Stomach (tissue), 9 donors: ENCODE measurements around the gene C10orf90. TPM values are rescaled to one million over a fixed set of nuclear protein-coding genes. Genes with fewer than 3 reads are reported as not detected.

ENCODE experiments used
- DNase-seq, 2 donors: peaks; one replicate each; pipeline versions ENCODE4 v3.0.0 to v3.0.0-alpha.2; 2013 to 2019
- H3K27ac ChIP-seq, 5 donors: fragments of 200-600 bp in 4 of 5; sonication (generic) in 4 of 5; one replicate each; pipeline ENCODE4 v1.5.1; 2013 to 2019; ENCODE audit warnings: mild to moderate bottlenecking in 1 of 5, moderate library complexity in 1 of 5
- H3K27me3 ChIP-seq, 3 donors: fragments of 200-600 bp; sonication (generic); one replicate each; pipeline ENCODE4 v1.5.1; 2017 to 2019; ENCODE audit warnings: mixed run types in 1 of 3
- H3K36me3 ChIP-seq, 4 donors: fragments of 200-600 bp; sonication (generic); 1 replicate in 3 of 4; 2 replicates in 1 of 4; pipeline ENCODE4 v1.5.1; 2016 to 2019
- H3K4me1 ChIP-seq, 4 donors: fragments of 200-600 bp; sonication (generic); one replicate each; pipeline ENCODE4 v1.5.1; 2016 to 2019
- H3K4me3 ChIP-seq, 4 donors: fragments of 200-600 bp; sonication (generic) in 3 of 4; one replicate each; pipeline ENCODE4 v1.5.1; 2016 to 2019; ENCODE audit warnings: mild to moderate bottlenecking in 1 of 4
- H3K9me3 ChIP-seq, 4 donors: fragments of 200-600 bp; sonication (generic); one replicate each; pipeline ENCODE4 v1.5.1; 2016 to 2019
- EP300 ChIP-seq: sonication (generic); formaldehyde crosslinking; IDR thresholded peaks from one replicate; pipeline ENCODE4 v1.6.1; 2017; ENCODE audit warnings: antibody characterized with exemption
- POLR2A ChIP-seq, 4 donors: fragments of 450-650 bp; IDR thresholded peaks; one replicate each; pipeline ENCODE4 v1.6.1; 2016; ENCODE audit warnings: antibody characterized with exemption in 4 of 4, control low read depth in 2 of 4, mild to moderate bottlenecking in 1 of 4, moderate library complexity in 1 of 4
- POLR2AphosphoS5 ChIP-seq, 3 donors: sonication (generic); formaldehyde crosslinking; IDR thresholded peaks; one replicate each; pipeline ENCODE4 v1.6.1; 2016; ENCODE audit warnings: antibody characterized with exemption in 3 of 3
- WGBS, 5 donors: extraction: QIAGEN DNeasy Blood & Tissue Kit in 3 of 5; methylation state at CpG; one replicate each; pipeline versions ENCODE4 v1.1.5 to v1.1.7; 2013 to 2018; 5-methylcytosine and 5-hydroxymethylcytosine counted together
- intact Hi-C: fragments of 100-400 bp; cut with DNase I; formaldehyde crosslinking; loops from one replicate; pipeline ENCODE4 v1.15.1; 2023; ENCODE audit warnings: low total_unique reads
- polyA plus RNA-seq, 3 donors: library from polyadenylated mRNA; stranded (reverse); fragments of 200-250 nt; gene quantifications; one replicate each; pipeline ENCODE4 v1.2.3, GENCODE V29; 2013
- total RNA-seq, 5 donors: library from RNA; depleted of rRNA; stranded (reverse); fragments of >200 nt; gene quantifications; one replicate each; pipeline versions ENCODE4 v1.1.0 to v1.2.3, GENCODE V29; 2014 to 2016
- TF ChIP-seq, protein P1 (sequence below), 7 experiments: fragments of 450-650 bp in 4 of 7; fragments of 200-600 bp in 3 of 7; sonication (generic) in 3 of 7; IDR thresholded peaks; one replicate each; pipeline ENCODE4 v1.5.1; 2016 to 2019; ENCODE audit warnings: antibody characterized with exemption in 7 of 7, control low read depth in 2 of 7, mild to moderate bottlenecking in 1 of 7
- donor health status: healthy with polysubstance abuse.
- donor health status: Bipolar disorder and iron deficiency.
- donor health status: healthy.

Gene C10orf90
- total and polyA plus RNA-seq, 8 donors: not detected

DNA sequence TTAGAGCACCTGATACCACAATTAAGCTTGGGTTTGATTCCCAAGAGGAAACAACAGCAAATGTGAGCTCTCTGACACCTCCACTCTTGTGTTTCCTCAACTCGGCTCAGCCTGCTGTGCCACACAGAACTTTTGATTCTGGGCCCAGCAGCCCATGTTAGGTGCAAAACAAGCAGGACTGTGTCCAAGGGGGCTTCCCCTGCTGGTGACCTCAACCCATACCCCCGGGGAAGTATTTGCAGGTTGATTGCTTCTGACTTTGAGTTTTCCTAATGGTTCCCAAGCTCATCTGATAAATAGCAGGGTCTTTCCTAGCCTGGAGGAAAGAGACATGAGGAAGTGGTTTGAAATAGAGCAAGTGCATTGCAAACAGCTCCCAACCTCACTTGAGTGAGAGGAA is 238.7 kb downstream of the C10orf90 start:
- Histone ChIP-seq H3K4me3 (no peak overlapping the region), H3K9me3 (no peaks in the 10 kb centered on the region), H3K4me1 (no peaks in the 10 kb centered on the region), H3K36me3 (no peaks in the 10 kb centered on the region), H3K27ac (no peak overlapping the region), H3K27me3 (no peaks in the 10 kb centered on the region)
- intact Hi-C loops: no loop called here
- TF ChIP-seq EP300 (no peak), POLR2AphosphoS5 (IDR thresholded peaks at IDR 0.05) (no peak), POLR2A (IDR thresholded peaks at IDR 0.05) (no peak)
- TF ChIP-seq, protein P1, sequence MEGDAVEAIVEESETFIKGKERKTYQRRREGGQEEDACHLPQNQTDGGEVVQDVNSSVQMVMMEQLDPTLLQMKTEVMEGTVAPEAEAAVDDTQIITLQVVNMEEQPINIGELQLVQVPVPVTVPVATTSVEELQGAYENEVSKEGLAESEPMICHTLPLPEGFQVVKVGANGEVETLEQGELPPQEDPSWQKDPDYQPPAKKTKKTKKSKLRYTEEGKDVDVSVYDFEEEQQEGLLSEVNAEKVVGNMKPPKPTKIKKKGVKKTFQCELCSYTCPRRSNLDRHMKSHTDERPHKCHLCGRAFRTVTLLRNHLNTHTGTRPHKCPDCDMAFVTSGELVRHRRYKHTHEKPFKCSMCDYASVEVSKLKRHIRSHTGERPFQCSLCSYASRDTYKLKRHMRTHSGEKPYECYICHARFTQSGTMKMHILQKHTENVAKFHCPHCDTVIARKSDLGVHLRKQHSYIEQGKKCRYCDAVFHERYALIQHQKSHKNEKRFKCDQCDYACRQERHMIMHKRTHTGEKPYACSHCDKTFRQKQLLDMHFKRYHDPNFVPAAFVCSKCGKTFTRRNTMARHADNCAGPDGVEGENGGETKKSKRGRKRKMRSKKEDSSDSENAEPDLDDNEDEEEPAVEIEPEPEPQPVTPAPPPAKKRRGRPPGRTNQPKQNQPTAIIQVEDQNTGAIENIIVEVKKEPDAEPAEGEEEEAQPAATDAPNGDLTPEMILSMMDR (IDR thresholded peaks at IDR 0.05): no peak
- WGBS, 5 donors: 69 to 77% (median 71%) methylated on average over 2 of the region's 2 CpGs
- no peak for DNase-seq

DNA sequence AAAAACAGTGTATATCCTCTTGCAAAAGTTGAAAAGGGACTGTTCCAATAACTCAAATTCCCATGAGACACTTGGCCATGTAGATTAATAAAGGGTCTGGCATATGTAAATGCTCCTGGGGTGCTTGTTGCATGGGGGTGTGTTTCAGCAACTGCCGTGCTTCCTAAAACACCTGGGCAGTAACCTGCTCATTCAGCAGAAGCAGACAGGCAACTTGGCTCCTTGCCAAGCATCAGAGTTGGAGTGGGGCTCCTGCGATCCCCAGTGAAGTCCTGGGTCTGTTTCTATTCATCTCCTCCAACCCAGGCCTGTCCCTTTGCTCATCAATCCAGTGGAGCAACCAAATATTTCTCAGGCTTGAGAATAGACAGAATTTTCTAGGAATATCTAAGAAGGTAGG is 240.0 kb downstream of the C10orf90 start:
- TF ChIP-seq POLR2AphosphoS5 (IDR thresholded peaks at IDR 0.05) (no peak), EP300 (no peak), POLR2A (IDR thresholded peaks at IDR 0.05) (no peak)
- TF ChIP-seq, protein P1 (IDR thresholded peaks at IDR 0.05): no peak
- intact Hi-C loops: no loop called here
- Histone ChIP-seq H3K9me3 (no peaks in the 10 kb centered on the region), H3K4me3 (no peak overlapping the region), H3K4me1 (no peaks in the 10 kb centered on the region), H3K27ac (no peak overlapping the region), H3K36me3 (no peaks in the 10 kb centered on the region), H3K27me3 (no peaks in the 10 kb centered on the region)
- WGBS, 5 donors: 69 to 87% (median 72%) methylated on average over 2 of the region's 2 CpGs
- DNase-seq: no peak

DNA sequence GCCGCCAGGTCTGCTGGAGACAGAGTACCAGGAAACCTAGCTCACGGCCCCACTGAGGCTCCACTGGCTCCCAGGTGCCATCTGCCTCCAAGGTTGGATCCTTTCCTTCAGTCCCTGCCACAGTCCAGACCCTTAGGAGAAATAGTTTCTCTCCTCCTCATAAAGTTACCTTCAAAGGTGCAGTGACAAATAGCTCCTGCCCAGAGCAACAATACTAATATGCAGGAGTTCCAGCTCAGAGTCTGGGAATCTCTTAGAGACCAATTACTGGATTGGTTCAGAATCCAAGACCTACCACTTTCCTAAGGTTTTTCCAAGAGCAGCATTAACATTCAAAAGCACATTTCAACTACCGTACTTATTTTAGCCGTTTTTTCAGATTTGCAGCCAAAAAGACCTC is 241.2 kb downstream of the C10orf90 start:
- Histone ChIP-seq H3K4me1 (no peaks in the 10 kb centered on the region), H3K27me3 (no peaks in the 10 kb centered on the region), H3K9me3 (peaks cover 0 to 9% (median 5%) of the 10 kb centered on the region in 4 donors), H3K27ac (no peak overlapping the region), H3K36me3 (no peaks in the 10 kb centered on the region), H3K4me3 (no peak overlapping the region)
- DNase-seq: no peak
- WGBS, 5 donors: 75 to 87% (median 79%) methylated on average over 4 of the region's 4 CpGs
- intact Hi-C loops: no loop called here
- TF ChIP-seq POLR2A (IDR thresholded peaks at IDR 0.05) (no peak), EP300 (no peak), POLR2AphosphoS5 (IDR thresholded peaks at IDR 0.05) (no peak)
- TF ChIP-seq, protein P1 (IDR thresholded peaks at IDR 0.05): no peak

DNA sequence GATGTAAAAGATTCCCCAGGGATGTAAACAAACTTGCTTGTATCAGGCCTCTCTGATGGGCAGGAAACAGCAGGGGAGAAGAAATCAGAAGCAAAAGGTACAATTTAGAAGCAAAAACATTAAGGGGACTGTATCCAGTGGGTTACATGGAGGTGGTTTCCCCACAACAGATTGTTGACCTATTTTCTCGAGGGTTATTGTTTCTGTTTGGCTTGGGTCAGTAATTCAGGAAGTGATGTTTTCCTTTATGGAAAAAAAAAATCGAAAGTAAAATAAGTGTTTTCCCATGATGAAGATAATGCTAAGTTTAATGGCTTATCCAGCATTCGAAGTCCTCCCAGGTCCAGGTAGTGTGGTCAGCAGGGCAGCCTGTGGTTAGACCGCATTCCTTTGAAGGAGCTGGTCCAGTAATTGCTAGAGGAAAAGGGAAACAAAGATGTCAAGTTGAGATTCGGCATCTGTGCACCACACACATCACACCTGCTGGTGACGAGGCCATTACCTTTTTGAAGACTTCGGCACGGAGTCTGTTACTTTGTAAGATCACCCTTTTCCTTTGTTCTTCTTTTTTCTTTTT is 244.9 kb downstream of the C10orf90 start:
- TF ChIP-seq, protein P1 (IDR thresholded peaks at IDR 0.05): no peak
- TF ChIP-seq POLR2A (IDR thresholded peaks at IDR 0.05): no peak
- H3K9me3 ChIP-seq: peaks cover 0 to 25% (median 20%) of the 10 kb centered on the region in 4 donors
- H3K27ac ChIP-seq: no peak overlapping the region
- no peaks in the 10 kb centered on the region for H3K36me3 ChIP-seq
- H3K4me1 ChIP-seq: no peaks in the 10 kb centered on the region
- no peaks in the 10 kb centered on the region for H3K27me3 ChIP-seq
- intact Hi-C loops: no loop called here
- H3K4me3 ChIP-seq: no peak overlapping the region
- DNase-seq: no peak
- WGBS, 5 donors: 46 to 74% (median 60%) methylated on average over 8 of the region's 8 CpGs
